GM12878 (cell line): ENCODE results near the gene SHOC2. TPM values are rescaled to one million over a fixed set of nuclear protein-coding genes. Genes with fewer than 3 reads are reported as not detected.
A peak's percentile ranks its signal among the peaks of the same experiment; 100 is the strongest.

Experiments used
- ATAC-seq: fragments of 200-7000 bp; cut with Tn5 transposase; 3 replicates; pipeline ENCODE4 v1.9.1; 2020; ENCODE audit warnings: mild to moderate bottlenecking, moderate library complexity
- BruUV-seq: library from RNA; stranded (reverse); fragments of 400-500 nt; replicated peaks from 2 replicates; lab custom pipeline; 2021; lab: Mats Ljungman, UMichigan
- CTCF ChIA-PET: fragments of 300-600 bp; sonication (Branson Sonifier 250); formaldehyde crosslinking; extraction: SDS; loops from one replicate; lab custom pipeline; 2021; ENCODE audit warnings: inconsistent platforms; lab: Yijun Ruan, JAX
- POLR2A ChIA-PET: fragments of 350-600 bp; formaldehyde crosslinking; extraction: SDS; loops from one replicate; lab custom pipeline; 2021; ENCODE audit warnings: inconsistent platforms; lab: Charles Lee
- RAD21 ChIA-PET: fragments of 300-600 bp; sonication (Branson Sonifier 250); formaldehyde crosslinking; loops from one replicate; lab custom pipeline; 2023; ENCODE audit warnings: antibody characterized with exemption; ENCODE audit not compliant: unreplicated experiment; lab: Charles Lee
- SMC1A ChIA-PET: fragments of 300-600 bp; sonication (Branson Sonifier 250); formaldehyde crosslinking; loops from one replicate; lab custom pipeline; 2023; ENCODE audit not compliant: unreplicated experiment, uncharacterized antibody; lab: Charles Lee
- DNase-seq: peaks from one replicate; pipeline ENCODE4 v3.0.0-alpha.2; 2011; ENCODE audit warnings: low read depth, low spot score
- FAIRE-seq: peaks from 3 replicates; lab custom pipeline; 2011; peaks lifted over from hg19 to GRCh38; lab: Jason Lieb, UNC
- H2AFZ ChIP-seq: 2 replicates; pipeline ENCODE4 v1.6.0; 2011; ENCODE audit warnings: low read depth, low read length, control low read depth; ENCODE audit not compliant: control insufficient read depth
- H3K27ac ChIP-seq: 2 replicates; pipeline ENCODE4 v1.5.1; 2011; ENCODE audit warnings: control low read depth; ENCODE audit not compliant: control insufficient read depth, insufficient read depth
- H3K27me3 ChIP-seq, 2 experiments: replicated peaks in 1 of 2; 2 replicates each; pipeline versions ENCODE4 v1.6.0 to v1.6.1; 2011; ENCODE audit warnings: low read length in 1 of 2; ENCODE audit not compliant: control insufficient read depth in 2 of 2, insufficient read depth in 2 of 2
- H3K36me3 ChIP-seq, 2 experiments: 2 replicates each; pipeline ENCODE4 v1.5.1; 2011; ENCODE audit warnings: low read length in 1 of 2; ENCODE audit not compliant: control insufficient read depth in 2 of 2, insufficient read depth in 2 of 2
- H3K4me1 ChIP-seq: 2 replicates; pipeline ENCODE4 v1.6.1; 2011; ENCODE audit warnings: mild to moderate bottlenecking, low read length, moderate library complexity, mixed read lengths; ENCODE audit not compliant: control insufficient read depth, insufficient read depth
- H3K4me2 ChIP-seq: 2 replicates; pipeline ENCODE4 v1.6.0; 2011; ENCODE audit warnings: control low read depth; ENCODE audit not compliant: control insufficient read depth, insufficient read depth
- H3K4me3 ChIP-seq: fragments of 200-600 bp; sonication (generic); 2 replicates; pipeline ENCODE4 v1.5.1; 2016
- H3K79me2 ChIP-seq: 2 replicates; pipeline ENCODE4 v1.6.0; 2011; ENCODE audit warnings: low read length; ENCODE audit not compliant: control insufficient read depth, insufficient read depth
- H3K9ac ChIP-seq: 2 replicates; pipeline ENCODE4 v1.8.0; 2011; ENCODE audit warnings: low read length, control low read depth, mixed read lengths; ENCODE audit not compliant: control insufficient read depth, insufficient read depth
- H3K9me3 ChIP-seq: replicated peaks from 3 replicates; pipeline ENCODE4 v1.5.1; 2011; ENCODE audit warnings: mild to moderate bottlenecking, low read length; ENCODE audit not compliant: control insufficient read depth, insufficient read depth
- H4K20me1 ChIP-seq: 2 replicates; pipeline ENCODE4 v1.6.0; 2011; ENCODE audit not compliant: control insufficient read depth, insufficient read depth
- HDAC2 ChIP-seq: fragments of 200-600 bp; sonication (generic); IDR thresholded peaks from 2 replicates; pipeline ENCODE4 v1.6.1; 2017
- IRF4 ChIP-seq: IDR thresholded peaks from 2 replicates; pipeline ENCODE4 v1.6.1; 2011; ENCODE audit warnings: low read depth, low read length
- KDM1A ChIP-seq: fragments of 200-600 bp; sonication (generic); IDR thresholded peaks from 2 replicates; pipeline ENCODE4 v1.6.1; 2016; ENCODE audit warnings: borderline replicate concordance
- MYC ChIP-seq: IDR thresholded peaks from 2 replicates; pipeline ENCODE4 v1.6.1; 2011; ENCODE audit warnings: mild to moderate bottlenecking, low read length, moderate library complexity, inconsistent platforms; ENCODE audit not compliant: insufficient read depth, insufficient replicate concordance, insufficient read length, severe bottlenecking
- SUZ12 ChIP-seq: fragments of 200-600 bp; sonication (generic); IDR thresholded peaks from one replicate; pipeline ENCODE4 v1.6.1; 2018; ENCODE audit warnings: antibody characterized with exemption, mild to moderate bottlenecking; ENCODE audit not compliant: unreplicated experiment
- TARDBP ChIP-seq: IDR thresholded peaks from 2 replicates; pipeline ENCODE4 v1.6.1; 2016; ENCODE audit warnings: borderline replicate concordance
- TBL1XR1 ChIP-seq: IDR thresholded peaks from 2 replicates; pipeline ENCODE4 v1.6.1; 2012; ENCODE audit warnings: low read depth, low read length, improper control_type of control experiment
- TCF7 ChIP-seq: IDR thresholded peaks from 2 replicates; pipeline ENCODE4 v1.6.1; 2014; ENCODE audit warnings: antibody characterized with exemption, borderline replicate concordance
- ZNF274 ChIP-seq: IDR thresholded peaks from one replicate; pipeline ENCODE4 v1.8.0; 2011; ENCODE audit not compliant: insufficient read length, insufficient read depth
- WGBS: methylation state at CpG from one replicate; pipeline ENCODE4 v1.1.6; 2016; ENCODE audit warnings: low lambda C conversion rate; ENCODE audit not compliant: insufficient replicate concordance, insufficient coverage; ENCODE audit errors: missing lambda C conversion rate; 5-methylcytosine and 5-hydroxymethylcytosine counted together
- in situ Hi-C: fragments of 300-500 bp; cut with MboI; formaldehyde crosslinking; loops from 9 replicates; pipeline ENCODE4 v1.14.3; 2018; ENCODE audit warnings: mixed read lengths
- intact Hi-C: fragments of 100-400 bp; cut with micrococcal nuclease; formaldehyde crosslinking; loops from one replicate; pipeline ENCODE4 v1.14.2; 2022; ENCODE audit not compliant: unreplicated experiment
- polyA plus RNA-seq, 11 experiments: library from polyadenylated mRNA; depleted of rRNA in 4 of 11; unstranded in 6 of 11; stranded (reverse) in 5 of 11; fragments of >200 nt; fragmentation: Nextera tagmentation in 4 of 11; fragmentation: Illumina TruSeq in 1 of 11; extraction: Ambion mirVana in 4 of 11; extraction: Trizol in 1 of 11; gene quantifications; 1 replicate in 1 of 11; 2 replicates in 10 of 11; pipeline versions ENCODE4 v1.2.1 to v1.2.3, GENCODE V29; 2011 to 2016; ENCODE audit warnings: inconsistent platforms in 2 of 11, missing spikeins in 2 of 11, low read depth in 1 of 11
- total RNA-seq, 4 experiments: library from RNA; depleted of rRNA in 3 of 4; stranded (reverse); fragments of >200 nt in 3 of 4; fragmentation: Illumina TruSeq in 1 of 4; extraction: Trizol in 1 of 4; gene quantifications; 2 replicates each; pipeline versions ENCODE4 v1.2.1 to v1.2.3, GENCODE V29; 2013 to 2021
- TF ChIP-seq, protein P1 (sequence below): IDR thresholded peaks from 2 replicates; pipeline ENCODE4 v1.6.1; 2011; ENCODE audit warnings: borderline replicate concordance, low read depth, mild to moderate bottlenecking, moderate library complexity, low read length; ENCODE audit not compliant: insufficient read depth, poor library complexity, severe bottlenecking
- TF ChIP-seq, protein P2 (sequence below): fragments of 450-650 bp; formaldehyde crosslinking; IDR thresholded peaks from 2 replicates; pipeline ENCODE4 v1.5.0; 2022; ENCODE audit warnings: mild to moderate bottlenecking, missing genetic modification characterization
- TF ChIP-seq, protein P3 (sequence below): IDR thresholded peaks from 2 replicates; pipeline ENCODE4 v1.6.1; 2012; ENCODE audit warnings: low read depth, low read length, improper control_type of control experiment
- TF ChIP-seq, protein P4 (sequence below): fragments of 450-650 bp; conservative IDR thresholded peaks from 2 replicates; pipeline ENCODE4 v1.6.1; 2017; ENCODE audit warnings: mild to moderate bottlenecking, moderate library complexity

SHOC2 gene
- total and polyA plus RNA-seq, 10 of the 15 experiments (the other 5 are each of a cell fraction or from before 2014, with no cell fraction given) = 24.8 to 65.3 (median 42.6) TPM

DNA sequence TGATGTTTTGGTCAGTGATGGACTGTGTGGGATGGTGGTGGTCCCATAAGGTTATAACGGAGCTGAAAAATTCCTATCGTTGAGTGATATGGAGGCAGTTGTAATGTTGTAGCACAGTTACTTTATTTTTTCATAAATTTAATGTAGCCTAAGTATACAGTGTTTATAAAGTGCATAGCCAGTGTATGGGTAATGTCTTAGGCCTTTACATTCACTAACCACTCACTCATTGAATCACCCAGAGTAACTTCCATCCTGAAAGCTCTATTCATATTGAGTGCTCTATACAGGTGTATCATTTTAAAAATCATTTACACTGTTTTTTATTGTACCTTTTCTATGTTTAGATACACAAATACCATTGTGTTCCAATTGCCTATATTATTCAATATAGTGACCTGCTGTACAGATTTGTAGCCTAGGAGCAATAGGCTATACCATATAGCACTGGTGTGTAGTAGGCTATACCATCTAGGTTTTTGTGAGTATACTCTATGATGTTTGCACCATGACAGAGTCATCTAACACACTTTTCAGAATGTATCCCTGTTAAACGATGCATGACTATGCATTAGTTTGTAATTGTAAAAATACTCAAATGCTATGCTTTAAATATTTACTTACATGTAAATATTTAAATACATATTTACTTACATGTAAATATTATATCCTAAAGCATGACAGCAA is 26.7 kb upstream of the SHOC2 start:
- intact Hi-C loops = loop anchor here (1.0 to 10.0 kb wide), 3 partner anchors 89 to 312 kb away; no protein-coding TSS in a partner anchor
- ATAC-seq (peak; percentile 40), FAIRE-seq (no peak), DNase-seq (no peak)
- H3K4me2 ChIP-seq = no peak overlapping the region
- POLR2A ChIA-PET = interaction anchor here (1.2 to 3.9 kb wide), 3 partner anchors 16 to 89 kb away, joined by 3 to 27 read pairs (median 9); no protein-coding TSS in a partner anchor
- no peaks in the 10 kb centered on the region for H4K20me1 ChIP-seq
- in situ Hi-C loops = no loop called here
- CTCF ChIA-PET = interaction anchor here (0.7 to 11.1 kb wide), 23 partner anchors 8 to 282 kb away, joined by 3 to 196 read pairs (median 6); partner anchors contain the start of genes BBIP1 and SHOC2
- no peaks in the 10 kb centered on the region for H3K27me3 ChIP-seq
- H2AFZ ChIP-seq = no peak overlapping the region
- H3K36me3 ChIP-seq = peaks cover 0 to 41% of the 10 kb centered on the region in 2 experiments; a peak in 3 of 4 replicates
- no peaks in the 10 kb centered on the region for H3K9me3 ChIP-seq
- RAD21 ChIA-PET = interaction anchor here (0.9 to 10.5 kb wide), 8 partner anchors 8 to 147 kb away, joined by 3 to 115 read pairs (median 10); no protein-coding TSS in a partner anchor
- H3K4me3 ChIP-seq = no peak overlapping the region
- H3K27ac ChIP-seq = no peak overlapping the region
- BruUV-seq = no TSS peak
- no peak for TF ChIP-seq HDAC2
- TF ChIP-seq SUZ12 = no peak
- TF ChIP-seq TBL1XR1 = no peak
- no peak for TF ChIP-seq ZNF274
- TF ChIP-seq IRF4 = no peak
- no peak for TF ChIP-seq TCF7
- TF ChIP-seq, protein P1, sequence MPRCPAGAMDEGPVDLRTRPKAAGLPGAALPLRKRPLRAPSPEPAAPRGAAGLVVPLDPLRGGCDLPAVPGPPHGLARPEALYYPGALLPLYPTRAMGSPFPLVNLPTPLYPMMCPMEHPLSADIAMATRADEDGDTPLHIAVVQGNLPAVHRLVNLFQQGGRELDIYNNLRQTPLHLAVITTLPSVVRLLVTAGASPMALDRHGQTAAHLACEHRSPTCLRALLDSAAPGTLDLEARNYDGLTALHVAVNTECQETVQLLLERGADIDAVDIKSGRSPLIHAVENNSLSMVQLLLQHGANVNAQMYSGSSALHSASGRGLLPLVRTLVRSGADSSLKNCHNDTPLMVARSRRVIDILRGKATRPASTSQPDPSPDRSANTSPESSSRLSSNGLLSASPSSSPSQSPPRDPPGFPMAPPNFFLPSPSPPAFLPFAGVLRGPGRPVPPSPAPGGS = no peak
- TF ChIP-seq, protein P2, sequence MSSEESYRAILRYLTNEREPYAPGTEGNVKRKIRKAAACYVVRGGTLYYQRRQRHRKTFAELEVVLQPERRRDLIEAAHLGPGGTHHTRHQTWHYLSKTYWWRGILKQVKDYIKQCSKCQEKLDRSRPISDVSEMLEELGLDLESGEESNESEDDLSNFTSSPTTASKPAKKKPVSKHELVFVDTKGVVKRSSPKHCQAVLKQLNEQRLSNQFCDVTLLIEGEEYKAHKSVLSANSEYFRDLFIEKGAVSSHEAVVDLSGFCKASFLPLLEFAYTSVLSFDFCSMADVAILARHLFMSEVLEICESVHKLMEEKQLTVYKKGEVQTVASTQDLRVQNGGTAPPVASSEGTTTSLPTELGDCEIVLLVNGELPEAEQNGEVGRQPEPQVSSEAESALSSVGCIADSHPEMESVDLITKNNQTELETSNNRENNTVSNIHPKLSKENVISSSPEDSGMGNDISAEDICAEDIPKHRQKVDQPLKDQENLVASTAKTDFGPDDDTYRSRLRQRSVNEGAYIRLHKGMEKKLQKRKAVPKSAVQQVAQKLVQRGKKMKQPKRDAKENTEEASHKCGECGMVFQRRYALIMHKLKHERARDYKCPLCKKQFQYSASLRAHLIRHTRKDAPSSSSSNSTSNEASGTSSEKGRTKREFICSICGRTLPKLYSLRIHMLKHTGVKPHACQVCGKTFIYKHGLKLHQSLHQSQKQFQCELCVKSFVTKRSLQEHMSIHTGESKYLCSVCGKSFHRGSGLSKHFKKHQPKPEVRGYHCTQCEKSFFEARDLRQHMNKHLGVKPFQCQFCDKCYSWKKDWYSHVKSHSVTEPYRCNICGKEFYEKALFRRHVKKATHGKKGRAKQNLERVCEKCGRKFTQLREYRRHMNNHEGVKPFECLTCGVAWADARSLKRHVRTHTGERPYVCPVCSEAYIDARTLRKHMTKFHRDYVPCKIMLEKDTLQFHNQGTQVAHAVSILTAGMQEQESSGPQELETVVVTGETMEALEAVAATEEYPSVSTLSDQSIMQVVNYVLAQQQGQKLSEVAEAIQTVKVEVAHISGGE (CRISPR knock-in tag) = no peak
- TF ChIP-seq TARDBP = no peak
- TF ChIP-seq, protein P3, sequence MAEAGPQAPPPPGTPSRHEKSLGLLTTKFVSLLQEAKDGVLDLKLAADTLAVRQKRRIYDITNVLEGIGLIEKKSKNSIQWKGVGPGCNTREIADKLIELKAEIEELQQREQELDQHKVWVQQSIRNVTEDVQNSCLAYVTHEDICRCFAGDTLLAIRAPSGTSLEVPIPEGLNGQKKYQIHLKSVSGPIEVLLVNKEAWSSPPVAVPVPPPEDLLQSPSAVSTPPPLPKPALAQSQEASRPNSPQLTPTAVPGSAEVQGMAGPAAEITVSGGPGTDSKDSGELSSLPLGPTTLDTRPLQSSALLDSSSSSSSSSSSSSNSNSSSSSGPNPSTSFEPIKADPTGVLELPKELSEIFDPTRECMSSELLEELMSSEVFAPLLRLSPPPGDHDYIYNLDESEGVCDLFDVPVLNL = no peak
- TF ChIP-seq, protein P4, sequence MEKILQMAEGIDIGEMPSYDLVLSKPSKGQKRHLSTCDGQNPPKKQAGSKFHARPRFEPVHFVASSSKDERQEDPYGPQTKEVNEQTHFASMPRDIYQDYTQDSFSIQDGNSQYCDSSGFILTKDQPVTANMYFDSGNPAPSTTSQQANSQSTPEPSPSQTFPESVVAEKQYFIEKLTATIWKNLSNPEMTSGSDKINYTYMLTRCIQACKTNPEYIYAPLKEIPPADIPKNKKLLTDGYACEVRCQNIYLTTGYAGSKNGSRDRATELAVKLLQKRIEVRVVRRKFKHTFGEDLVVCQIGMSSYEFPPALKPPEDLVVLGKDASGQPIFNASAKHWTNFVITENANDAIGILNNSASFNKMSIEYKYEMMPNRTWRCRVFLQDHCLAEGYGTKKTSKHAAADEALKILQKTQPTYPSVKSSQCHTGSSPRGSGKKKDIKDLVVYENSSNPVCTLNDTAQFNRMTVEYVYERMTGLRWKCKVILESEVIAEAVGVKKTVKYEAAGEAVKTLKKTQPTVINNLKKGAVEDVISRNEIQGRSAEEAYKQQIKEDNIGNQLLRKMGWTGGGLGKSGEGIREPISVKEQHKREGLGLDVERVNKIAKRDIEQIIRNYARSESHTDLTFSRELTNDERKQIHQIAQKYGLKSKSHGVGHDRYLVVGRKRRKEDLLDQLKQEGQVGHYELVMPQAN = no peak
- TF ChIP-seq MYC = no peak
- no peak for TF ChIP-seq KDM1A
- no peak overlapping the region for H3K9ac ChIP-seq
- WGBS = 98% methylated on average over 3 of the region's 3 CpGs
- SMC1A ChIA-PET = interaction anchor here (0.6 to 15.0 kb wide), 25 partner anchors 9 to 152 kb away, joined by 3 to 221 read pairs (median 9); no protein-coding TSS in a partner anchor
- no peaks in the 10 kb centered on the region for H3K4me1 ChIP-seq
- peaks cover 6% of the 10 kb centered on the region for H3K79me2 ChIP-seq
